IPS-15b (cell line): ENCODE results near the gene TXLNG.
"Not testable (repeated sequence)": the region's sequence is repeated elsewhere in the genome, so short reads cannot be mapped to it uniquely, and the experiment has no call there.

Experiments used
- H3K27me3 ChIP-seq: one replicate; pipeline ENCODE4 v1.6.1; 2013; ENCODE audit warnings: low read length; ENCODE audit not compliant: control insufficient read depth, insufficient read depth
- H3K36me3 ChIP-seq: one replicate; pipeline ENCODE4 v1.6.1; 2013; ENCODE audit warnings: low read length; ENCODE audit not compliant: control insufficient read depth, insufficient read depth
- H3K4me1 ChIP-seq: one replicate; pipeline ENCODE4 v1.6.1; 2013; ENCODE audit warnings: mild to moderate bottlenecking, low read length; ENCODE audit not compliant: control insufficient read depth, insufficient read depth
- H3K4me3 ChIP-seq: one replicate; pipeline ENCODE4 v1.5.1; 2013; ENCODE audit warnings: low read depth, low read length
- H3K9ac ChIP-seq: one replicate; pipeline ENCODE4 v1.6.1; 2013; ENCODE audit warnings: low read depth, mild to moderate bottlenecking, low read length
- H3K9me3 ChIP-seq: one replicate; pipeline ENCODE4 v1.6.1; 2013; ENCODE audit warnings: mild to moderate bottlenecking, low read length; ENCODE audit not compliant: control insufficient read depth, insufficient read depth

The TXLNG gene

GRCh38 chrX:16765594-16765993, 20.7 kb upstream of the TXLNG start:
- Histone ChIP-seq H3K9me3 (peaks cover 5% of the 10 kb centered on the region), H3K4me1 (peaks cover 2% of the 10 kb centered on the region), H3K9ac (no peak overlapping the region), H3K27me3 (no peaks in the 10 kb centered on the region), H3K36me3 (no peaks in the 10 kb centered on the region), H3K4me3 (no peak overlapping the region)

GRCh38 chrX:16770970-16771482, 15.2 kb upstream of the TXLNG start:
- H3K36me3 ChIP-seq = no peaks in the 10 kb centered on the region
- H3K4me3 ChIP-seq = no peak overlapping the region
- H3K9ac ChIP-seq = no peak overlapping the region

GRCh38 chrX:16771483-16772398, 14.5 kb upstream of the TXLNG start:
- no peaks in the 10 kb centered on the region for H3K27me3 ChIP-seq
- H3K9me3 ChIP-seq = peaks cover 5% of the 10 kb centered on the region
- H3K36me3 ChIP-seq = no peaks in the 10 kb centered on the region
- H3K4me3 ChIP-seq = no peak overlapping the region
- H3K4me1 ChIP-seq = peaks cover 11% of the 10 kb centered on the region
- H3K9ac ChIP-seq = peak overlapping the region; percentile 47

More at GRCh38 chrX:16770970-16771482, 15.2 kb upstream of the TXLNG start:
- H3K9me3 ChIP-seq = peaks cover 5% of the 10 kb centered on the region
- peaks cover 11% of the 10 kb centered on the region for H3K4me1 ChIP-seq
- H3K27me3 ChIP-seq = no peaks in the 10 kb centered on the region

GRCh38 chrX:16772460-16772859, 13.8 kb upstream of the TXLNG start:
- no peaks in the 10 kb centered on the region for H3K36me3 ChIP-seq
- H3K4me3 ChIP-seq = no peak overlapping the region
- H3K9ac ChIP-seq = peak overlapping the region; percentile 47
- H3K9me3 ChIP-seq = peaks cover 5% of the 10 kb centered on the region
- H3K4me1 ChIP-seq = peaks cover 11% of the 10 kb centered on the region
- H3K27me3 ChIP-seq = no peaks in the 10 kb centered on the region

- Histone ChIP-seq H3K4me3 (no peak overlapping the region), H3K27me3 (no peaks in the 10 kb centered on the region)
These were observed 11.5 kb upstream of the TXLNG start for GRCh38 chrX:16774746-16775145.

GRCh38 chrX:16778545-16778944, 7.7 kb upstream of the TXLNG start:
- Histone ChIP-seq H3K4me3 (no peak overlapping the region), H3K36me3 (no peaks in the 10 kb centered on the region), H3K9ac (no peak overlapping the region), H3K27me3 (no peaks in the 10 kb centered on the region), H3K9me3 (no peaks in the 10 kb centered on the region), H3K4me1 (no peaks in the 10 kb centered on the region)

More at GRCh38 chrX:16774746-16775145, 11.5 kb upstream of the TXLNG start:
- Histone ChIP-seq H3K9me3 (no peaks in the 10 kb centered on the region), H3K9ac (no peak overlapping the region), H3K4me1 (peaks cover 11% of the 10 kb centered on the region), H3K36me3 (no peaks in the 10 kb centered on the region)

GRCh38 chrX:16778993-16779392, 7.3 kb upstream of the TXLNG start:
- no peaks in the 10 kb centered on the region for H3K36me3 ChIP-seq
- H3K4me1 ChIP-seq = no peaks in the 10 kb centered on the region
- no peak overlapping the region for H3K4me3 ChIP-seq
- no peaks in the 10 kb centered on the region for H3K9me3 ChIP-seq
- no peaks in the 10 kb centered on the region for H3K27me3 ChIP-seq
- no peak overlapping the region for H3K9ac ChIP-seq

GRCh38 chrX:16779815-16780214, 6.5 kb upstream of the TXLNG start:
- not testable (repeated sequence) for H3K36me3 ChIP-seq, H3K9ac ChIP-seq, H3K9me3 ChIP-seq, H3K4me3 ChIP-seq, H3K27me3 ChIP-seq, H3K4me1 ChIP-seq

GRCh38 chrX:16783452-16783851, 2.8 kb upstream of the TXLNG start:
- no peaks in the 10 kb centered on the region for H3K4me1 ChIP-seq
- H3K9me3 ChIP-seq = no peaks in the 10 kb centered on the region
- H3K9ac ChIP-seq = no peak overlapping the region
- H3K4me3 ChIP-seq = no peak overlapping the region
- no peaks in the 10 kb centered on the region for H3K36me3 ChIP-seq
- H3K27me3 ChIP-seq = no peaks in the 10 kb centered on the region

GRCh38 chrX:16784440-16784839, 1.8 kb upstream of the TXLNG start:
- H3K4me1 ChIP-seq, H3K9ac ChIP-seq, H3K36me3 ChIP-seq, H3K9me3 ChIP-seq, H3K4me3 ChIP-seq, H3K27me3 ChIP-seq: not testable (repeated sequence)

GRCh38 chrX:16785247-16786138, 773 bp upstream of the TXLNG start:
- Histone ChIP-seq H3K36me3 (peaks cover 4% of the 10 kb centered on the region), H3K9ac (peak overlapping the region; percentile 38), H3K27me3 (no peaks in the 10 kb centered on the region), H3K4me1 (no peaks in the 10 kb centered on the region), H3K9me3 (no peaks in the 10 kb centered on the region), H3K4me3 (peak overlapping the region; percentile 85)
